ENCODE results near the gene UBE3C.

GRCh38 chr7:157294773-157295172 lies 156.0 kb downstream of the UBE3C start:
- TF ChIP-seq, protein P1, sequence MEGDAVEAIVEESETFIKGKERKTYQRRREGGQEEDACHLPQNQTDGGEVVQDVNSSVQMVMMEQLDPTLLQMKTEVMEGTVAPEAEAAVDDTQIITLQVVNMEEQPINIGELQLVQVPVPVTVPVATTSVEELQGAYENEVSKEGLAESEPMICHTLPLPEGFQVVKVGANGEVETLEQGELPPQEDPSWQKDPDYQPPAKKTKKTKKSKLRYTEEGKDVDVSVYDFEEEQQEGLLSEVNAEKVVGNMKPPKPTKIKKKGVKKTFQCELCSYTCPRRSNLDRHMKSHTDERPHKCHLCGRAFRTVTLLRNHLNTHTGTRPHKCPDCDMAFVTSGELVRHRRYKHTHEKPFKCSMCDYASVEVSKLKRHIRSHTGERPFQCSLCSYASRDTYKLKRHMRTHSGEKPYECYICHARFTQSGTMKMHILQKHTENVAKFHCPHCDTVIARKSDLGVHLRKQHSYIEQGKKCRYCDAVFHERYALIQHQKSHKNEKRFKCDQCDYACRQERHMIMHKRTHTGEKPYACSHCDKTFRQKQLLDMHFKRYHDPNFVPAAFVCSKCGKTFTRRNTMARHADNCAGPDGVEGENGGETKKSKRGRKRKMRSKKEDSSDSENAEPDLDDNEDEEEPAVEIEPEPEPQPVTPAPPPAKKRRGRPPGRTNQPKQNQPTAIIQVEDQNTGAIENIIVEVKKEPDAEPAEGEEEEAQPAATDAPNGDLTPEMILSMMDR (IDR thresholded peaks at IDR 0.05): no peak
- TF ChIP-seq POLR2A (IDR thresholded peaks at IDR 0.05): no peak
